NCI-H82 treated with DMSO at 0.1 percent for 48 hours (cell line): ENCODE results near the gene ZC3H7B.
"Not testable (repeated sequence)": the region's sequence is repeated elsewhere in the genome, so short reads cannot be mapped to it uniquely, and the experiment has no call there.

ENCODE experiments used
- DNase-seq: peaks from one replicate; lab custom pipeline; 2025; ENCODE audit not compliant: unreplicated experiment; lab: John Stamatoyannopoulos, UW

The ZC3H7B gene

GRCh38 chr22:41285820-41286638, 15.3 kb upstream of the ZC3H7B start, which contains the start of gene RANGAP1:
Gene RANGAP1 (minus strand): TSS chr22:41286187. CDS start chr22:41281044, 5,143 bp downstream.
- peak; percentile 97 for DNase-seq

- DNase-seq: no peak
Measured at GRCh38 chr22:41286639-41287091, 14.7 kb upstream of the ZC3H7B start.

GRCh38 chr22:41288245-41288946, 12.9 kb upstream of the ZC3H7B start:
- no peak for DNase-seq

GRCh38 chr22:41289671-41290070, 11.7 kb upstream of the ZC3H7B start:
- DNase-seq: no peak

- DNase-seq: no peak
Measured at GRCh38 chr22:41290262-41291221, 10.8 kb upstream of the ZC3H7B start.

GRCh38 chr22:41294816-41295215, 6.5 kb upstream of the ZC3H7B start:
- not testable (repeated sequence) for DNase-seq

- DNase-seq: no peak
Measured at GRCh38 chr22:41296826-41297667, 4.3 kb upstream of the ZC3H7B start.

GRCh38 chr22:41300661-41301060, 664 bp upstream of the ZC3H7B start:
- DNase-seq: no peak

- DNase-seq: no peak
Measured at GRCh38 chr22:41302021-41302767, 869 bp downstream of the ZC3H7B start.

- DNase-seq: no peak
Measured at GRCh38 chr22:41302811-41303210, 1.5 kb downstream of the ZC3H7B start.

- no peak for DNase-seq
Measured at GRCh38 chr22:41305646-41306045, 4.3 kb downstream of the ZC3H7B start.

- DNase-seq: no peak
Measured at GRCh38 chr22:41308054-41308453, 6.7 kb downstream of the ZC3H7B start.

GRCh38 chr22:41308544-41308947, 7.2 kb downstream of the ZC3H7B start:
- DNase-seq: no peak

- DNase-seq: no peak
Measured at GRCh38 chr22:41310336-41310735, 9.0 kb downstream of the ZC3H7B start.

GRCh38 chr22:41311487-41311886, 10.2 kb downstream of the ZC3H7B start:
- no peak for DNase-seq

GRCh38 chr22:41314821-41315220, 13.5 kb downstream of the ZC3H7B start:
- DNase-seq: no peak

GRCh38 chr22:41315586-41315985, 14.3 kb downstream of the ZC3H7B start:
- DNase-seq: no peak

- DNase-seq: no peak
Measured at GRCh38 chr22:41320416-41321240, 19.3 kb downstream of the ZC3H7B start.
